ENCODE data around the gene ARG2. TPM values are rescaled to one million over a fixed set of nuclear protein-coding genes. Genes with fewer than 3 reads are reported as not detected.
A peak's percentile ranks its signal among the peaks of the same experiment; 100 is the strongest.

The ARG2 gene
- total and polyA plus RNA-seq, 9 of the 15 experiments (the other 6 are each of a cell fraction or from before 2014, with no cell fraction given), result 6.2 to 75.0 (median 17.8) TPM

- TF ChIP-seq ZBTB40 (IDR thresholded peaks at IDR 0.05), result no peak
- TF ChIP-seq ZBTB40 (CRISPR knock-in tag; IDR thresholded peaks at IDR 0.05), result no peak
- TF ChIP-seq FOXK2 (conservative IDR thresholded peaks at IDR 0.05 in 1 of 2, IDR thresholded peaks at IDR 0.05 in 1 of 2; ENCODE audit: low read depth in 2 of 2), result no peak
- no peak for TF ChIP-seq PHTF2 (CRISPR knock-in tag; IDR thresholded peaks at IDR 0.05)
- TF ChIP-seq MITF (IDR thresholded peaks at IDR 0.05), result no peak
- TF ChIP-seq ATF4 (CRISPR knock-in tag; IDR thresholded peaks at IDR 0.05), result peak; percentile 51; the same call in 1 of the 2 replicates
- TF ChIP-seq FOXJ3 (CRISPR knock-in tag; IDR thresholded peaks at IDR 0.05), result no peak
- no peak for TF ChIP-seq ZNF280B (CRISPR knock-in tag; IDR thresholded peaks at IDR 0.05)
- no peak for TF ChIP-seq ESRRB (CRISPR knock-in tag; IDR thresholded peaks at IDR 0.05; ENCODE audit: borderline replicate concordance)
- no peak for TF ChIP-seq TRIM28 (IDR thresholded peaks at IDR 0.05)
- no peak for TF ChIP-seq TCFL5 (CRISPR knock-in tag; conservative IDR thresholded peaks at IDR 0.05)
- TF ChIP-seq RBFOX2 (IDR thresholded peaks at IDR 0.05; ENCODE audit: low read depth, low read length), result peak; percentile 84
- no peak for TF ChIP-seq GATA2 (CRISPR knock-in tag; IDR thresholded peaks at IDR 0.05)
- TF ChIP-seq PHF8 (IDR thresholded peaks at IDR 0.05; ENCODE audit: borderline replicate concordance, low read length), result peak; percentile 74; the same call in 1 of the 2 replicates
- peak; percentile 76 for TF ChIP-seq POLR2B (IDR thresholded peaks at IDR 0.05; ENCODE audit: low read depth, partially characterized antibody)
These were observed 75.8 kb downstream of the ARG2 start, which contains the start of gene RDH11 (continued) for GRCh38 chr14:67695394-67695949.
